PC-3 (cell line): ENCODE results near the gene TBC1D21. TPM values are rescaled to one million over a fixed set of nuclear protein-coding genes. Genes with fewer than 3 reads are reported as not detected.

Experiments used
- ATAC-seq: fragments of 200-7000 bp; cut with Tn5 transposase; 2 replicates; pipeline ENCODE4 v1.9.1; 2020; ENCODE audit warnings: mild to moderate bottlenecking, moderate library complexity
- BruUV-seq: library from RNA; stranded (reverse); fragments of 400-500 nt; replicated peaks from 2 replicates; lab custom pipeline; 2021; lab: Mats Ljungman, UMichigan
- CTCF ChIA-PET: fragments of 300-600 bp; sonication (Branson Sonifier 250); formaldehyde crosslinking; loops from one replicate; lab custom pipeline; 2022; ENCODE audit warnings: antibody characterized with exemption; lab: Charles Lee
- POLR2A ChIA-PET: fragments of 300-600 bp; sonication (Branson Sonifier 250); formaldehyde crosslinking; loops from one replicate; lab custom pipeline; 2022; ENCODE audit warnings: antibody characterized with exemption; ENCODE audit not compliant: unreplicated experiment; lab: Charles Lee
- DNase-seq: peaks from one replicate; pipeline ENCODE4 v3.0.0-alpha.2; 2015
- H2AFZ ChIP-seq: fragments of 300-600 bp; sonication (generic); 2 replicates; pipeline ENCODE4 v1.6.0; 2016; ENCODE audit warnings: antibody characterized with exemption, low read length
- H3F3A ChIP-seq: fragments of 300-600 bp; sonication (generic); one replicate; pipeline ENCODE4 v1.6.0; 2017; ENCODE audit warnings: antibody characterized with exemption, low read length, control low read depth, mild to moderate bottlenecking; ENCODE audit not compliant: unreplicated experiment
- H3K27ac ChIP-seq: fragments of 300-600 bp; sonication (generic); 2 replicates; pipeline ENCODE4 v1.5.1; 2016; ENCODE audit warnings: mild to moderate bottlenecking, low read length
- H3K27me3 ChIP-seq: fragments of 300-600 bp; sonication (generic); 2 replicates; pipeline ENCODE4 v1.6.1; 2016; ENCODE audit warnings: low read length, mixed read lengths
- H3K36me3 ChIP-seq: fragments of 300-600 bp; sonication (generic); 2 replicates; pipeline ENCODE4 v1.6.1; 2016; ENCODE audit warnings: low read depth, mixed run types, low read length, mixed read lengths
- H3K4me1 ChIP-seq: fragments of 300-600 bp; sonication (generic); 2 replicates; pipeline ENCODE4 v1.5.1; 2016; ENCODE audit warnings: low read length; ENCODE audit not compliant: insufficient read depth
- H3K4me2 ChIP-seq: fragments of 300-600 bp; sonication (generic); 2 replicates; pipeline ENCODE4 v1.6.0; 2016; ENCODE audit warnings: low read length
- H3K4me3 ChIP-seq: fragments of 300-600 bp; sonication (generic); 2 replicates; pipeline ENCODE4 v1.5.1; 2016; ENCODE audit warnings: mild to moderate bottlenecking, low read length, mixed read lengths
- H3K79me2 ChIP-seq: fragments of 300-600 bp; sonication (generic); 2 replicates; pipeline ENCODE4 v1.6.1; 2017; ENCODE audit warnings: low read length, mixed read lengths
- H3K9ac ChIP-seq: fragments of 300-600 bp; sonication (generic); 2 replicates; pipeline ENCODE4 v1.6.0; 2016; ENCODE audit warnings: mild to moderate bottlenecking, low read length
- H3K9me2 ChIP-seq: fragments of 300-600 bp; sonication (generic); replicated peaks from 2 replicates; pipeline ENCODE4 v1.6.1; 2016; ENCODE audit warnings: mixed run types, low read length, mixed read lengths
- H3K9me3 ChIP-seq: fragments of 300-600 bp; sonication (generic); 2 replicates; pipeline ENCODE4 v1.6.1; 2016; ENCODE audit warnings: low read length, mixed read lengths
- H4K20me1 ChIP-seq: fragments of 300-600 bp; sonication (generic); 2 replicates; pipeline ENCODE4 v1.6.1; 2016; ENCODE audit warnings: low read length, mixed read lengths
- CTCF ChIP-seq: fragments of 300-600 bp; sonication (generic); conservative IDR thresholded peaks from 2 replicates; pipeline ENCODE4 v1.5.1; 2017; ENCODE audit warnings: antibody characterized with exemption, low read depth, mild to moderate bottlenecking, low read length
- EZH2 ChIP-seq: fragments of 300-600 bp; sonication (generic); IDR thresholded peaks from one replicate; pipeline ENCODE4 v1.6.1; 2017; ENCODE audit warnings: antibody characterized with exemption, mild to moderate bottlenecking, low read length; ENCODE audit not compliant: unreplicated experiment
- EZH2phosphoT487 ChIP-seq: fragments of 300-600 bp; sonication (generic); IDR thresholded peaks from 2 replicates; pipeline ENCODE4 v1.6.1; 2018; ENCODE audit warnings: mild to moderate bottlenecking, antibody characterized with exemption, low read length, borderline replicate concordance
- intact Hi-C: fragments of 100-400 bp; cut with micrococcal nuclease; formaldehyde crosslinking; loops from 2 replicates; pipeline ENCODE4 v1.9.0; 2023
- total RNA-seq: library from RNA; depleted of rRNA; stranded (reverse); fragments of >200 nt; gene quantifications from 2 replicates; pipeline ENCODE4 v1.2.3, GENCODE V29; 2014

The TBC1D21 gene
- total RNA-seq, 1 experiment from 2014 or later = not detected

GRCh38 chr15:73921254-73921925 lies 48.0 kb downstream of the TBC1D21 start:
- no peaks in the 10 kb centered on the region for H4K20me1 ChIP-seq
- no peak overlapping the region for H3K4me3 ChIP-seq
- no peaks in the 10 kb centered on the region for H3K27me3 ChIP-seq
- CTCF ChIA-PET = no interaction called here
- no peak for ATAC-seq
- peaks cover 7% of the 10 kb centered on the region for H3F3A ChIP-seq
- peaks cover 94% of the 10 kb centered on the region for H3K4me1 ChIP-seq
- H2AFZ ChIP-seq = no peak overlapping the region
- DNase-seq = peak; percentile 46
- H3K9me2 ChIP-seq = no peaks in the 10 kb centered on the region
- BruUV-seq = no TSS peak
- peak overlapping the region; percentile 83; the same call in 1 of the 2 replicates for H3K4me2 ChIP-seq
- POLR2A ChIA-PET = no interaction called here
- intact Hi-C loops = no loop called here
- H3K79me2 ChIP-seq = peaks cover 88% of the 10 kb centered on the region
- peak overlapping the region; percentile 71 for H3K27ac ChIP-seq
- no peak overlapping the region for H3K9ac ChIP-seq
- TF ChIP-seq EZH2phosphoT487 (no peak), EZH2 (no peak), CTCF (no peak)
- H3K36me3 ChIP-seq = peaks cover 60% of the 10 kb centered on the region
- H3K9me3 ChIP-seq = no peaks in the 10 kb centered on the region

GRCh38 chr15:73922186-73923151 lies 49.1 kb downstream of the TBC1D21 start:
- Histone ChIP-seq H3K4me3 (peak overlapping the region; percentile 90; the same call in 1 of the 2 replicates), H3K4me2 (peak overlapping the region; percentile 83), H3K36me3 (peaks cover 50% of the 10 kb centered on the region), H3K27ac (peak overlapping the region; percentile 71), H3K9ac (no peak overlapping the region), H2AFZ (no peak overlapping the region), H3K4me1 (peaks cover 86% of the 10 kb centered on the region), H3K9me2 (no peaks in the 10 kb centered on the region), H3F3A (peaks cover 3% of the 10 kb centered on the region), H3K9me3 (no peaks in the 10 kb centered on the region), H3K27me3 (no peaks in the 10 kb centered on the region), H3K79me2 (peaks cover 91% of the 10 kb centered on the region), H4K20me1 (no peaks in the 10 kb centered on the region)
- CTCF ChIA-PET = no interaction called here
- ATAC-seq (no peak), DNase-seq (no peak)
- TF ChIP-seq CTCF (no peak), EZH2 (no peak), EZH2phosphoT487 (no peak)
- POLR2A ChIA-PET = no interaction called here
- intact Hi-C loops = no loop called here
- BruUV-seq = no TSS peak
